GM19468 (cell line): ENCODE data around the gene PAIP1.
"Not testable (repeated sequence)": the region's sequence is repeated elsewhere in the genome, so short reads cannot be mapped to it uniquely, and the experiment has no call there.

Experiments used
- ATAC-seq: cut with Tn5 transposase; IDR thresholded peaks from one replicate; pipeline ENCODE4 v1.9.1; 2021; ENCODE audit warnings: mild to moderate bottlenecking, moderate library complexity, moderate number of reproducible peaks; ENCODE audit not compliant: unreplicated experiment; ENCODE audit errors: extremely low read depth

Gene PAIP1

GRCh38 chr5:43572357-43572756, 15.5 kb upstream of the PAIP1 start:
- ATAC-seq, result no peak

GRCh38 chr5:43571237-43571636, 14.4 kb upstream of the PAIP1 start:
- no peak for ATAC-seq

GRCh38 chr5:43570450-43571158, 13.7 kb upstream of the PAIP1 start:
- no peak for ATAC-seq

GRCh38 chr5:43569236-43569746, 12.4 kb upstream of the PAIP1 start:
- no peak for ATAC-seq

GRCh38 chr5:43567967-43568366, 11.1 kb upstream of the PAIP1 start:
- no peak for ATAC-seq

GRCh38 chr5:43565043-43565442, 8.2 kb upstream of the PAIP1 start:
- ATAC-seq, result no peak

- no peak for ATAC-seq
These were observed 7.5 kb upstream of the PAIP1 start for GRCh38 chr5:43564289-43564850.

- ATAC-seq, result no peak
These were observed 6.4 kb upstream of the PAIP1 start for GRCh38 chr5:43563321-43563720.

- ATAC-seq, result no peak
These were observed 4.5 kb upstream of the PAIP1 start for GRCh38 chr5:43561356-43561755.

- no peak for ATAC-seq
These were observed 3.3 kb upstream of the PAIP1 start for GRCh38 chr5:43560128-43560527.

- not testable (repeated sequence) for ATAC-seq
These were observed 345 bp downstream of the PAIP1 start for GRCh38 chr5:43556607-43556856.

GRCh38 chr5:43555895-43556606, 826 bp downstream of the PAIP1 start:
- ATAC-seq, result no peak

GRCh38 chr5:43554497-43554896, 2.4 kb downstream of the PAIP1 start:
- no peak for ATAC-seq

GRCh38 chr5:43553381-43553780, 3.5 kb downstream of the PAIP1 start:
- ATAC-seq, result no peak

GRCh38 chr5:43551731-43552130, 5.1 kb downstream of the PAIP1 start:
- ATAC-seq, result no peak

- not testable (repeated sequence) for ATAC-seq
These were observed 7.6 kb downstream of the PAIP1 start for GRCh38 chr5:43549272-43549671.

GRCh38 chr5:43548358-43548757, 8.5 kb downstream of the PAIP1 start:
- no peak for ATAC-seq

GRCh38 chr5:43547532-43547931, 9.3 kb downstream of the PAIP1 start:
- no peak for ATAC-seq

- no peak for ATAC-seq
These were observed 13.4 kb downstream of the PAIP1 start for GRCh38 chr5:43543434-43543833.

- no peak for ATAC-seq
These were observed 16.1 kb downstream of the PAIP1 start for GRCh38 chr5:43540746-43541145.

GRCh38 chr5:43536972-43537371, 19.9 kb downstream of the PAIP1 start:
- no peak for ATAC-seq

- ATAC-seq, result no peak
These were observed 23.2 kb downstream of the PAIP1 start for GRCh38 chr5:43533646-43534045.
